ENCODE measurements around the gene TNFRSF13B.

GRCh38 chr17:16922386-16923096 is 49.4 kb downstream of the TNFRSF13B start:
- TF ChIP-seq, protein P1, sequence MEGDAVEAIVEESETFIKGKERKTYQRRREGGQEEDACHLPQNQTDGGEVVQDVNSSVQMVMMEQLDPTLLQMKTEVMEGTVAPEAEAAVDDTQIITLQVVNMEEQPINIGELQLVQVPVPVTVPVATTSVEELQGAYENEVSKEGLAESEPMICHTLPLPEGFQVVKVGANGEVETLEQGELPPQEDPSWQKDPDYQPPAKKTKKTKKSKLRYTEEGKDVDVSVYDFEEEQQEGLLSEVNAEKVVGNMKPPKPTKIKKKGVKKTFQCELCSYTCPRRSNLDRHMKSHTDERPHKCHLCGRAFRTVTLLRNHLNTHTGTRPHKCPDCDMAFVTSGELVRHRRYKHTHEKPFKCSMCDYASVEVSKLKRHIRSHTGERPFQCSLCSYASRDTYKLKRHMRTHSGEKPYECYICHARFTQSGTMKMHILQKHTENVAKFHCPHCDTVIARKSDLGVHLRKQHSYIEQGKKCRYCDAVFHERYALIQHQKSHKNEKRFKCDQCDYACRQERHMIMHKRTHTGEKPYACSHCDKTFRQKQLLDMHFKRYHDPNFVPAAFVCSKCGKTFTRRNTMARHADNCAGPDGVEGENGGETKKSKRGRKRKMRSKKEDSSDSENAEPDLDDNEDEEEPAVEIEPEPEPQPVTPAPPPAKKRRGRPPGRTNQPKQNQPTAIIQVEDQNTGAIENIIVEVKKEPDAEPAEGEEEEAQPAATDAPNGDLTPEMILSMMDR (IDR thresholded peaks at IDR 0.05) = no peak
- TF ChIP-seq EP300 (IDR thresholded peaks at IDR 0.05) = no peak
- no peak for TF ChIP-seq POLR2AphosphoS5 (IDR thresholded peaks at IDR 0.05)
